Uterus (tissue), 4 donors: ENCODE data around the gene MED4. TPM values are rescaled to one million over a fixed set of nuclear protein-coding genes. Genes with fewer than 3 reads are reported as not detected.

ENCODE experiments used
- DNase-seq, 2 donors: peaks; one replicate each; pipeline ENCODE4 v3.0.0-alpha.2; 2019 to 2020
- H3K27ac ChIP-seq, 2 donors: fragments of 200-600 bp; sonication (generic); 1 replicate in 1 of 2; 2 replicates in 1 of 2; pipeline ENCODE4 v1.5.1; 2016 to 2018
- H3K27me3 ChIP-seq, 2 donors: fragments of 200-600 bp; sonication (generic); one replicate each; pipeline ENCODE4 v1.5.1; 2018 to 2019; ENCODE audit warnings: control low read depth in 1 of 2
- H3K36me3 ChIP-seq, 2 donors: fragments of 200-600 bp; sonication (generic); one replicate each; pipeline ENCODE4 v1.5.1; 2019; ENCODE audit warnings: control low read depth in 1 of 2
- H3K4me1 ChIP-seq, 2 donors: fragments of 200-600 bp; sonication (generic); one replicate each; pipeline ENCODE4 v1.5.1; 2018 to 2019; ENCODE audit warnings: control low read depth in 1 of 2
- H3K4me3 ChIP-seq, 2 donors: fragments of 200-600 bp; sonication (generic); 1 replicate in 1 of 2; 2 replicates in 1 of 2; pipeline ENCODE4 v1.5.1; 2018 to 2019; ENCODE audit warnings: mild to moderate bottlenecking in 1 of 2
- H3K9me3 ChIP-seq, 2 donors: fragments of 200-600 bp; sonication (generic); one replicate each; pipeline ENCODE4 v1.5.1; 2019; ENCODE audit warnings: control low read depth in 1 of 2
- POLR2A ChIP-seq, 2 donors: fragments of 450-650 bp; IDR thresholded peaks; one replicate each; pipeline ENCODE4 v1.6.1; 2016; ENCODE audit warnings: antibody characterized with exemption in 2 of 2, mild to moderate bottlenecking in 1 of 2, moderate library complexity in 1 of 2
- intact Hi-C: fragments of 100-400 bp; cut with DNase I; formaldehyde crosslinking; loops from one replicate; pipeline ENCODE4 v1.15.1; 2023; ENCODE audit warnings: low total_unique reads
- total RNA-seq, 4 donors: library from RNA; depleted of rRNA in 3 of 4; stranded (reverse); fragments of >200 nt in 3 of 4; gene quantifications; one replicate each; pipeline versions ENCODE4 v1.1.0 to v1.2.4, GENCODE V29; 2014 to 2023
- TF ChIP-seq, protein P1 (sequence below), 4 experiments: fragments of 200-600 bp in 2 of 4; fragments of 450-650 bp in 2 of 4; sonication (generic) in 2 of 4; IDR thresholded peaks; one replicate each; pipeline ENCODE4 v1.5.1; 2016 to 2019; ENCODE audit warnings: antibody characterized with exemption in 4 of 4, mild to moderate bottlenecking in 2 of 4, moderate library complexity in 1 of 4
- donor health status: DM: yes; HTN: yes; CAD: no.

The MED4 gene
- total RNA-seq, 4 donors from 2014 or later: 38.4 to 53.4 (median 49.1) TPM

- intact Hi-C loops: no loop called here
- Histone ChIP-seq H3K27ac (no peak overlapping the region), H3K9me3 (no peaks in the 10 kb centered on the region), H3K4me1 (no peaks in the 10 kb centered on the region), H3K4me3 (no peak overlapping the region), H3K36me3 (no peaks in the 10 kb centered on the region), H3K27me3 (no peaks in the 10 kb centered on the region)
- no peak for TF ChIP-seq POLR2A (IDR thresholded peaks at IDR 0.05)
- TF ChIP-seq, protein P1, sequence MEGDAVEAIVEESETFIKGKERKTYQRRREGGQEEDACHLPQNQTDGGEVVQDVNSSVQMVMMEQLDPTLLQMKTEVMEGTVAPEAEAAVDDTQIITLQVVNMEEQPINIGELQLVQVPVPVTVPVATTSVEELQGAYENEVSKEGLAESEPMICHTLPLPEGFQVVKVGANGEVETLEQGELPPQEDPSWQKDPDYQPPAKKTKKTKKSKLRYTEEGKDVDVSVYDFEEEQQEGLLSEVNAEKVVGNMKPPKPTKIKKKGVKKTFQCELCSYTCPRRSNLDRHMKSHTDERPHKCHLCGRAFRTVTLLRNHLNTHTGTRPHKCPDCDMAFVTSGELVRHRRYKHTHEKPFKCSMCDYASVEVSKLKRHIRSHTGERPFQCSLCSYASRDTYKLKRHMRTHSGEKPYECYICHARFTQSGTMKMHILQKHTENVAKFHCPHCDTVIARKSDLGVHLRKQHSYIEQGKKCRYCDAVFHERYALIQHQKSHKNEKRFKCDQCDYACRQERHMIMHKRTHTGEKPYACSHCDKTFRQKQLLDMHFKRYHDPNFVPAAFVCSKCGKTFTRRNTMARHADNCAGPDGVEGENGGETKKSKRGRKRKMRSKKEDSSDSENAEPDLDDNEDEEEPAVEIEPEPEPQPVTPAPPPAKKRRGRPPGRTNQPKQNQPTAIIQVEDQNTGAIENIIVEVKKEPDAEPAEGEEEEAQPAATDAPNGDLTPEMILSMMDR (IDR thresholded peaks at IDR 0.05): no peak
- no peak for DNase-seq
Observed at GRCh38 chr13:48054601-48055000, 40.3 kb downstream of the MED4 start.

DNA sequence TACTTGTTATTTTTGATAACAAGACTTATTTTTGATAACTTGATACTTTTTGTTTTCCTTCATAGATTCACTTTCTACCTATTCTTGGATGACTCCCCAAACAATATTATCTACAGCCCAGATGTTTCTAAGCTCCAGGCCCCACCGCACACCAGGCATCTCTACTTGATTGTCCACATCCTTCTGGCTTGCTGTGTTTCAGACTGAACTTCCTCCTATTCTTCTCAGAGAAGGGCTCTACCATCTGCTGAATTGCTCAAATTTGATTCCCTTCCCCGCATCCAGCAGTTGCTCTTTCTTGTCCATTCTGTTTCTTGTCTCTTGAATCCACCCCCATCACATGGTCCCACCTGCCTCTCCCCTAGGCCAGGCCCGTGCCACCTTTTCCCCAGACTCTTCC is 44.4 kb downstream of the MED4 start:
- Histone ChIP-seq H3K27ac (no peak overlapping the region), H3K4me1 (no peaks in the 10 kb centered on the region), H3K4me3 (no peak overlapping the region), H3K36me3 (no peaks in the 10 kb centered on the region), H3K9me3 (no peaks in the 10 kb centered on the region), H3K27me3 (no peaks in the 10 kb centered on the region)
- TF ChIP-seq POLR2A (IDR thresholded peaks at IDR 0.05): no peak
- TF ChIP-seq, protein P1 (IDR thresholded peaks at IDR 0.05): no peak
- DNase-seq: no peak
- intact Hi-C loops: no loop called here

DNA sequence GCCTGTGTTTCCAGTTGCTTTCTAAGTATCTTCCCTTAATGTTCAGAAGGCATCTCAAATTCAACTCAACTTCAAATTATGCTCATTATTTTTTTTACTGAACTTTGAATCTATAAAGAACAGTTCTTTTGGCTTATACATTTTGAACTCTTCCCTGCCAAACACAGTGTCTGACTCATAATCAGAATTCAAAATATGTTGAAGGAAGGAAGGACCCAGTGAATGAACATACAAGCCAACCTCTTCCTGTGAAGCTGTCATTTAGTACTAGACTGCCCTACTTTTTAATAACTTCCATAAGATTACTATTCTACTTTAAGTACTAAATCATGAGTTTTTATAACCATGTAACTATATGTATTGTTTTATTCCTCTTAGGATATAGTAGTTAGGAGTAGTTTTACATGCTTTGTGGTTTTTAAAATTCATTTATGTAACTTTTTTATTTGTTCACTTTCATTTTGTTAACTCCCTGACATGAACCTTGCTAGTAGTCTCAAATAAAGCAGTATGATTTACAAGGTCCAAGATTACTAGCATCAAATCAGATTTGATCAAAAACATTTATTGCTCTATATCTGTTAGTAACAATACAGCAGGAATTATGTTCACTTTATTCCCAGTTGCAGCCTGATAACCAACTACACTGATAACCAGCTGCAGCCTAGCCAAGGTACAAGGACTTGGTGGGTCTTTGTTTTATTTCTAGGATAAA is 51.0 kb downstream of the MED4 start:
- Histone ChIP-seq H3K27me3 (no peaks in the 10 kb centered on the region), H3K36me3 (no peaks in the 10 kb centered on the region), H3K27ac (no peak overlapping the region), H3K9me3 (no peaks in the 10 kb centered on the region), H3K4me1 (no peaks in the 10 kb centered on the region), H3K4me3 (no peak overlapping the region)
- intact Hi-C loops: no loop called here
- no peak for DNase-seq
- no peak for TF ChIP-seq POLR2A (IDR thresholded peaks at IDR 0.05)
- TF ChIP-seq, protein P1 (IDR thresholded peaks at IDR 0.05): no peak

DNA sequence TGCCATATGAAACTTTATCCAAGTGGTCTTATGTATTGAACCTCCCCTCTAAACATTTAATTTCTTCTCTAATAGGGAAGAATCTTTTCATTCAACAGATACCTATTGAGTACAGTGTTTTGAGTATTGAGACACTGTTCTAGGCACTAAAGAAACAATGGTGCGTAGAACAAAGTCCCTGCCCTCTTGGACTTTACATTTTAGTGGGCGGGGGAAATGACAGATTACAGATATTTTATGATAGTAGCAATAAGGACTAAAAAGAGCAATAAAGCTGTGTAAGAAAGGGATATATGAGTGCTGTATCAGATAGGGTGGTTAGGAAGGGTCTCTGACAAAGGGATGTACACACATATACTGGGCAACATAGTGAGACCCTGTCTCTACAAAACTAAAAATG is 52.0 kb downstream of the MED4 start:
- Histone ChIP-seq H3K4me3 (no peak overlapping the region), H3K27ac (no peak overlapping the region), H3K4me1 (no peaks in the 10 kb centered on the region), H3K27me3 (no peaks in the 10 kb centered on the region), H3K9me3 (no peaks in the 10 kb centered on the region), H3K36me3 (no peaks in the 10 kb centered on the region)
- no peak for DNase-seq
- intact Hi-C loops: no loop called here
- TF ChIP-seq, protein P1 (IDR thresholded peaks at IDR 0.05): no peak
- no peak for TF ChIP-seq POLR2A (IDR thresholded peaks at IDR 0.05)

DNA sequence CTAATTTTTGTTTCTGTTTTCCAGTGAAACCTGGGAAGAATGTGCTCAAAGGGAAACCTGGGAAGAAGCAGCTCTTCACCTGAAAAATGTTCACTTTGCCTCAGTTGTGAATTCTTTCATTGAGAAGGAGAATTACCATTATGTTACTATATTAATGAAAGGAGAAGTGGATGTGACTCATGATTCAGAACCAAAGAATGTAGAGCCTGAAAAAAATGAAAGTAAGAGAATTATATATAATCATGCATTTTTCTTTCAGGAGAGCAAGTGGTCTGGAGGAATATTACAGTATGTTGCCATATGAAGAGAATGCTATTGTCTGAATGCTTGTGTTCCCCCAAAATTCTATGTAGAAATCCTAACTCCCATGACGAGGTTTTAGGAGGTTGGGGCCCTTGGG is 54.0 kb downstream of the MED4 start:
- no peak for DNase-seq
- intact Hi-C loops: no loop called here
- H3K27ac ChIP-seq: no peak overlapping the region
- H3K27me3 ChIP-seq: no peaks in the 10 kb centered on the region
- no peaks in the 10 kb centered on the region for H3K36me3 ChIP-seq
- H3K4me3 ChIP-seq: no peak overlapping the region
- H3K9me3 ChIP-seq: no peaks in the 10 kb centered on the region
- H3K4me1 ChIP-seq: no peaks in the 10 kb centered on the region
- TF ChIP-seq POLR2A (IDR thresholded peaks at IDR 0.05): no peak
- TF ChIP-seq, protein P1 (IDR thresholded peaks at IDR 0.05): no peak
